Epithelial cell of esophagus (primary cell): Measurements from ENCODE around the gene RC3H1.
A peak's percentile ranks its signal among the peaks of the same experiment; 100 is the strongest.
"Not testable (repeated sequence)": the region's sequence is repeated elsewhere in the genome, so short reads cannot be mapped to it uniquely, and the experiment has no call there.

Experiments used
- DNase-seq: peaks from one replicate; pipeline ENCODE4 v3.0.0; 2010; ENCODE audit warnings: low read depth
- H3K4me3 ChIP-seq: 2 replicates; pipeline ENCODE4 v1.5.1; 2011; ENCODE audit warnings: mild to moderate bottlenecking, low read length, control low read depth
- CTCF ChIP-seq: IDR thresholded peaks from 2 replicates; pipeline ENCODE4 v1.5.1; 2011; ENCODE audit warnings: low read depth, mild to moderate bottlenecking, low read length, control low read depth, inconsistent platforms; ENCODE audit not compliant: insufficient read depth; ENCODE audit errors: missing control alignments

RC3H1 gene

GRCh38 chr1:174022080-174022975, at the start of gene RC3H1:
Gene RC3H1, minus strand, starts transcription at chr1:174022357. Its CDS starts 29,372 bp downstream, at chr1:173992985.
- peak; percentile 88 for DNase-seq
- TF ChIP-seq CTCF: no peak
- peak within 1 kb of the TSS; percentile 86 for H3K4me3 ChIP-seq

- DNase-seq: no peak
- H3K4me3 ChIP-seq: no peak overlapping the region
- no peak for TF ChIP-seq CTCF
These were observed 48.5 kb upstream of the RC3H1 start for GRCh38 chr1:174070614-174071013.

- DNase-seq: peak; percentile 51
- H3K4me3 ChIP-seq: no peak overlapping the region
- no peak for TF ChIP-seq CTCF
These were observed 45.8 kb upstream of the RC3H1 start for GRCh38 chr1:174068000-174068399.

GRCh38 chr1:174060090-174060489, 37.9 kb upstream of the RC3H1 start:
- TF ChIP-seq CTCF: no peak
- no peak overlapping the region for H3K4me3 ChIP-seq
- DNase-seq: no peak

GRCh38 chr1:174058624-174059023, 36.5 kb upstream of the RC3H1 start:
- H3K4me3 ChIP-seq: no peak overlapping the region
- TF ChIP-seq CTCF: no peak

GRCh38 chr1:174056609-174057008, 34.5 kb upstream of the RC3H1 start:
- DNase-seq, H3K4me3 ChIP-seq: not testable (repeated sequence)

More at GRCh38 chr1:174058624-174059023, 36.5 kb upstream of the RC3H1 start:
- DNase-seq: no peak

GRCh38 chr1:174055797-174056196, 33.6 kb upstream of the RC3H1 start:
- DNase-seq, H3K4me3 ChIP-seq: not testable (repeated sequence)

- DNase-seq: no peak
- TF ChIP-seq CTCF: no peak
- no peak overlapping the region for H3K4me3 ChIP-seq
These were observed 31.7 kb upstream of the RC3H1 start for GRCh38 chr1:174053826-174054225.
